ENCODE results near the gene PROK1. TPM values are rescaled to one million over a fixed set of nuclear protein-coding genes. Genes with fewer than 3 reads are reported as not detected.

Gene PROK1
- total and polyA plus RNA-seq, 8 donors, result 1.5 TPM; not detected in 7

- Histone ChIP-seq H3K4me1 (no peaks in the 10 kb centered on the region), H3K9me3 (no peaks in the 10 kb centered on the region), H3K4me3 (no peak overlapping the region), H3K27ac (no peak overlapping the region), H3K36me3 (no peaks in the 10 kb centered on the region), H3K27me3 (no peaks in the 10 kb centered on the region)
- DNase-seq, result no peak
- no peak for TF ChIP-seq POLR2AphosphoS5 (IDR thresholded peaks at IDR 0.05)
- 90 to 100% (median 100%) methylated on average over 1 of the region's 1 CpG for WGBS, 5 donors
- intact Hi-C loops (cut with DNase I; ENCODE audit: low total_unique reads), result no loop called here
Observed at GRCh38 chr1:110418729-110419128, 32.2 kb upstream of the PROK1 start.

GRCh38 chr1:110420023-110420662, 30.8 kb upstream of the PROK1 start:
- Histone ChIP-seq H3K27me3 (no peaks in the 10 kb centered on the region), H3K36me3 (no peaks in the 10 kb centered on the region), H3K4me1 (peaks cover 0 to 6% (median 0%) of the 10 kb centered on the region in 4 donors), H3K27ac (no peak overlapping the region), H3K4me3 (no peak overlapping the region), H3K9me3 (no peaks in the 10 kb centered on the region)
- DNase-seq, result no peak
- intact Hi-C loops (cut with DNase I; ENCODE audit: low total_unique reads), result no loop called here
- 80 to 87% (median 83%) methylated on average over 10 of the region's 10 CpGs for WGBS, 5 donors
- TF ChIP-seq EP300 (IDR thresholded peaks at IDR 0.05) (no peak), POLR2AphosphoS5 (IDR thresholded peaks at IDR 0.05) (no peak), POLR2A (IDR thresholded peaks at IDR 0.05) (no peak), CTCF (IDR thresholded peaks at IDR 0.05) (no peak)

GRCh38 chr1:110420874-110421793, 29.8 kb upstream of the PROK1 start:
- peaks cover 0 to 16% (median 0%) of the 10 kb centered on the region in 4 donors for H3K4me1 ChIP-seq
- H3K36me3 ChIP-seq, result no peaks in the 10 kb centered on the region
- no peak for DNase-seq
- no peak for TF ChIP-seq CTCF (IDR thresholded peaks at IDR 0.05)
- intact Hi-C loops (cut with DNase I; ENCODE audit: low total_unique reads), result no loop called here
- 42 to 53% (median 50%) methylated on average over 2 of the region's 2 CpGs for WGBS, 5 donors
- H3K27me3 ChIP-seq, result no peaks in the 10 kb centered on the region
- H3K9me3 ChIP-seq, result no peaks in the 10 kb centered on the region
- H3K27ac ChIP-seq, result no peak overlapping the region
- no peak overlapping the region for H3K4me3 ChIP-seq

GRCh38 chr1:110424699-110425611, 26.0 kb upstream of the PROK1 start:
- no peak overlapping the region for H3K4me3 ChIP-seq
- intact Hi-C loops (cut with DNase I; ENCODE audit: low total_unique reads), result no loop called here
- peak overlapping the region in 3 of 5 donors; percentile 10 to 37 (median 13) for H3K27ac ChIP-seq
- H3K9me3 ChIP-seq, result no peaks in the 10 kb centered on the region
- TF ChIP-seq CTCF (IDR thresholded peaks at IDR 0.05) (no peak), POLR2AphosphoS5 (IDR thresholded peaks at IDR 0.05) (peak in 2 of 3 donors; percentile 20 to 46)
- WGBS, 5 donors, result 66 to 71% (median 69%) methylated on average over 9 of the region's 9 CpGs
- DNase-seq, result no peak
- no peaks in the 10 kb centered on the region for H3K27me3 ChIP-seq
- no peaks in the 10 kb centered on the region for H3K36me3 ChIP-seq
- peaks cover 0 to 16% (median 0%) of the 10 kb centered on the region in 4 donors for H3K4me1 ChIP-seq
